ENCODE measurements around the gene SEMA4D.

SEMA4D gene

GRCh38 chr9:89446961-89447310 lies 51.0 kb downstream of the SEMA4D start:
- FAIRE-seq (no peak), DNase-seq (ENCODE audit: insufficient read length) (no peak)
- TF ChIP-seq POLR2A (IDR thresholded peaks at IDR 0.05; ENCODE audit: low read depth, low read length) (no peak), POLR2AphosphoS5 (IDR thresholded peaks at IDR 0.05; ENCODE audit: low read depth, low read length) (no peak), TAF1 (IDR thresholded peaks at IDR 0.05; ENCODE audit: borderline replicate concordance, low read depth, low read length) (no peak)

DNA sequence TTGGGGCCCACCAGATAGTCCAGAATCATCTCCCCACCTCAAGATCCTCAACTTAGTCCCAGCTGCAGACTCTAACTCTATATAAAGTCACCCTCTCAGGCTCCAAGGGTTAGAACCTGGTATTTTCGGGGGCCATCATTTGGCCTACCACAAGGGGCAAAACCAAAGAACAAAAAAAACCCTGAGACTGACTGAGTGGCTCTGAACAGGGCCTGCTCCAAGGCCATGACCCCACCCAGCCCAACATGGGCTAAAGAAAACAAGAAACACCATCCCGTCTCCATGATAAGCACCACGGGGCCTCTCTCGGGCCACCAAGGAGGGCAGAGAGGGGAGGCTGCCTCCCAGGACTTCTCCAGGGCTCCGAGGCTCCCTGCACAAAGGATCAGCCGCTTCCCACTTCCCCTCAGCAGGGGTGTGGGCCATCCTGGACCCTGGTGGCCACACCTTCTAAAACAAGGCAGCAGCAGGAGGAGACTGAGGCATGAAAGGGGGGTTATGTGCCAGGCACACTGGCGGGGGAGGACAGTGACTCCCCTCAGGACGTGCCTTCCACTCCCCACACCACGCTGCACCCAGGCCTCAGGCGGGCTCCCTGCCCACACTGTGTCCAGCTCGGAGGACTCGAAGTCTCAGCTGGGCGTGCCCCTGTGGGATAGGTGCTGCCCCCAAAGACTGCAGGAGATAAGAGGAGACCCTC lies 51.5 kb downstream of the SEMA4D start:
- TF ChIP-seq POLR2A (IDR thresholded peaks at IDR 0.05; ENCODE audit: low read depth, low read length): no peak
- TF ChIP-seq TAF1 (IDR thresholded peaks at IDR 0.05; ENCODE audit: borderline replicate concordance, low read depth, low read length): no peak
- no peak for DNase-seq (ENCODE audit: insufficient read length)
- no peak for FAIRE-seq

GRCh38 chr9:89445801-89446251 lies 52.1 kb downstream of the SEMA4D start:
- DNase-seq (ENCODE audit: insufficient read length) (no peak), FAIRE-seq (no peak)
- TF ChIP-seq POLR2AphosphoS5 (IDR thresholded peaks at IDR 0.05; ENCODE audit: low read depth, low read length) (no peak), POLR2A (IDR thresholded peaks at IDR 0.05; ENCODE audit: low read depth, low read length) (no peak), TAF1 (IDR thresholded peaks at IDR 0.05; ENCODE audit: borderline replicate concordance, low read depth, low read length) (no peak)

DNA sequence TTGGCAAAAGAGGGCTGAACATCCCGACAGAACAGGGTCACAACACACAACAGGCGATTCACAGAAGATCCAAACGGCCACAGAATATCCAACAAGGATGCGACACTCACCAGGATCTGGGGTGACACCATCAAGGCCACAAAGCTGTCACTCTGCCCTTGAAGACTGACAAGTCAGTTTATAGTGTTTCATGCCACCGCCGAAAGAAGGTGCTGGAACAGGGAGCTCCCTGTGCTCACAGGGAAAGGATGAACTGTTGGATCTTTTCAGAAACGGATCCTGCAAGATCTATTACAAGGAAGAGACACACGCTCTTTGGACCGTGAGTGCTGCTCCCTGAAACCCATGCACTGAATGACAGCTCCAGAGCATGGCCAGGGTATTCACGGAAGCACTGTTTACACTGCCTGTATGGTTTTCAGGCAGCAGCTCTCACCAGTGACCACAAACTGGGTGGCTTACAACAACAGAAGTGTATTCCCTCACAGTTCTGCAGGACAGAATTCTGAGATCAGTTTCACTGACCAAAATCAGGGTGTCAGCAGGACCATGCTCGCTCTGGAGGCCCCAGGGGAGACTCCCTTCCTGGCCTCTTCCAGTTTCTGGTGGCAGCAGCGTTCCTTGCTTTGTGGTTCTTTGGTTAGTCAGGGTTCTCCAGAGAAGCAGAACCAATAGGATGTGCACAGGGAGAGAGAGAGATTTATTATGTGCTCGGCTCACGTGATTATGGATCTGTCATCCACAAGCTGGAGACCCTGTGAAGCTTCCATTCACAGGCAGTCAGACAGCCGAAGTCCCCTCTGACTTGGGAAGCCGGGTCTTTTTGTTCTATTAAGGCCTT lies 52.8 kb downstream of the SEMA4D start:
- DNase-seq (ENCODE audit: insufficient read length) (no peak), FAIRE-seq (no peak)
- no peak for TF ChIP-seq POLR2A (IDR thresholded peaks at IDR 0.05; ENCODE audit: low read depth, low read length)
- no peak for TF ChIP-seq POLR2AphosphoS5 (IDR thresholded peaks at IDR 0.05; ENCODE audit: low read depth, low read length)
- no peak for TF ChIP-seq TAF1 (IDR thresholded peaks at IDR 0.05; ENCODE audit: borderline replicate concordance, low read depth, low read length)

DNA sequence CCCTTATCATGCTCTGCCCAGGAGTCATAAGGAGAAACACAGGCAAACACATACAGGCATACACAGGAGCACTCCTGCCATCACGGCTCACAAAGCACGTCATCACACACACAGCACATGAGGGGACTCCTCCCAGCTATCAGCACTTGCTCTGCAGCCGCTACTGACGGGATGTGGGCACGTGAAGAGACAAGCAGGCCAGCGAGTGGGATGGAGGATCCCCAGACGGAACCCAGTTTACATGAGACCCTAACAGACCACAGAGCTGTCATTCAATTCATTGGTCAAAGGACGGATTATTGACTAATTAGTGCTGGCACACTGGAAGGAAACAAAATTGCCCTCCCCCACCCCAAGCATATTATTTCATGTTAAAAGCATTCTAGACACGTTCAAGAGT lies 53.6 kb downstream of the SEMA4D start:
- FAIRE-seq (no peak), DNase-seq (ENCODE audit: insufficient read length) (no peak)
- TF ChIP-seq POLR2A (IDR thresholded peaks at IDR 0.05; ENCODE audit: low read depth, low read length): no peak
- TF ChIP-seq POLR2AphosphoS5 (IDR thresholded peaks at IDR 0.05; ENCODE audit: low read depth, low read length): no peak
- TF ChIP-seq TAF1 (IDR thresholded peaks at IDR 0.05; ENCODE audit: borderline replicate concordance, low read depth, low read length): no peak

DNA sequence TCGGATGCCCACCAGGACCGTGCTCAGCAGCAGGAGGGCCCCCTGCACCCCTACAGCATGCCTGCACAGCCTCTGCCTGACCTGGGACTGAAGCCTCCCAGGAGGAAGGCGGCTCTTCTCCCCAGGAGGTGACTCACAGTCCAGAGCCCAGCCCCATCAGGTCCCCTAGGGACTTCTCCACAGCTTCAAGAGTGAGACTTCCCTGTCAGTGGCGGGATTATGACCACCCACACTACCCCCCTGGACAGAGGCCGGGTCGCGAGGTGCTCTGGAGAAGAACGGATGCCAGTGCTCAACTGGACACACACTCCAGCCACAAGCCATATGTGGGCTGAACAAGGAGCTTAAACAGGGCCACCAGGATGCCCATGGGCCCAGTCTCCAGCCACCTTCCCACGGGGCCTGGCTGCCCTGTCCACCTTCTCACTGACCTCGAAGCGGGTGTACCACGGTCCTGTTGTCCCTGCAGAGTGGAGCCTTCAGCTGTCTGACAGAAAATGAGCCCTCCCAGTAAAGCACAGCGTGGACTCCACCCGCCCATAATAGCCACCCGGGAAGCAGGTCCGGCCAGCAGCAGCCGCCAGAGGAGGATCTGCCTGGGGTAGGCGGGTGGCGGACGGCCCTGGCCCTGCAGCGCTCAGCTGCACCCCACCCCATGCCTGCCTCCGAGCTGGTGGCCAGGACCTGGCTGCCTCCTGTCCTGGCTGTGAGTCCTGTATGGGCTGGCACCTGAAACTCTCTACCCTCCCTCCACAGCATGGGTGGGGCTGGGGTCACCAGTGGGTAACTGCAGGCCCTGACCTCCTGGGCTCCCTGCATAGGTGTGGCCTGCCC lies 54.7 kb downstream of the SEMA4D start:
- DNase-seq (ENCODE audit: insufficient read length) (no peak), FAIRE-seq (peak; percentile 67)
- TF ChIP-seq POLR2AphosphoS5 (IDR thresholded peaks at IDR 0.05; ENCODE audit: low read depth, low read length) (no peak), POLR2A (IDR thresholded peaks at IDR 0.05; ENCODE audit: low read depth, low read length) (no peak), TAF1 (IDR thresholded peaks at IDR 0.05; ENCODE audit: borderline replicate concordance, low read depth, low read length) (no peak)

DNA sequence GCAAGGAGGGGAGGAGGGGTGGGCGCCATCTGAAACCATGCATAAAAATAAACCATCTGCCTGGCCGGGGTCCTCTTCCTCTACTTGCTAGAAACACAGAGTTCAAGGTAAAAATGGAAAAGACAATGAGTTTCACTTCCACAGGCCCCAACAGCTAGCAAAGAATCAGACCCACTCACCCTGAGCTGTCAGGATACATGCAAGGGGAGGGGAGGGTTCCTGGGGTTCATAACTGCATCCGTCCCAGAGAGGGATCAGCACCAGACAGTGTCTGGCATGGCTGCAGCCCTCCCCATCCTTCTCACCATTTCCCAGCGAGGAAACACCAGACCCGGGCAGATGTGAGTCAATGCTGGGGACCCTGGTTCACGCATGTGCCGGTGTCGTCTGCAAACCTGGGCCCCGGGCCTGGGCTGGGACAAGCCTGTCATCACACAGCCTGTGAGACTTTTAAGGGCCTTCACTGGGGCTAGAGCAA lies 55.4 kb downstream of the SEMA4D start:
- FAIRE-seq: peak; percentile 90
- DNase-seq (ENCODE audit: insufficient read length): no peak
- TF ChIP-seq POLR2AphosphoS5 (IDR thresholded peaks at IDR 0.05; ENCODE audit: low read depth, low read length) (no peak), TAF1 (IDR thresholded peaks at IDR 0.05; ENCODE audit: borderline replicate concordance, low read depth, low read length) (no peak), POLR2A (IDR thresholded peaks at IDR 0.05; ENCODE audit: low read depth, low read length) (no peak)

DNA sequence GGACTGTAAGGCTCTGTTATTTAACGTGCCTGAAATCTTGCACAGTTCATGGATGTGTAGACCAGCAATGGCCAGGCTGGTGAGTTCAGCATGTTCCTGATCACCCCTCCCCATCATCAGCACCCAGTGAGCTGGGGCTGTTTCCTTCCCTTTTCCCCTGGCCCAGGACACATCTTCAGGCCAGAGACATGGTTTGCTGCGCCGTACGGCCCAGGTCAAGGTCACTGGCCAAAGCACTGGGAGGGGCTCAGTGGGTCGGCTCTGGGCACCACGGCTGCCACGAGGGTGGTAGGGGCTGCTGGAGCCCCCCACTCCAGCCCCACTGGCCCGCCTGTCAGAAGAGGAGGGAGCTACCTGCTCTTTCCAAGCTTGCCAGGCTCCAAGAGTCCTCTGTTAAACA lies 55.9 kb downstream of the SEMA4D start:
- FAIRE-seq (peak; percentile 5), DNase-seq (ENCODE audit: insufficient read length) (no peak)
- TF ChIP-seq POLR2A (IDR thresholded peaks at IDR 0.05; ENCODE audit: low read depth, low read length): no peak
- no peak for TF ChIP-seq POLR2AphosphoS5 (IDR thresholded peaks at IDR 0.05; ENCODE audit: low read depth, low read length)
- TF ChIP-seq TAF1 (IDR thresholded peaks at IDR 0.05; ENCODE audit: borderline replicate concordance, low read depth, low read length): no peak

- no peak for FAIRE-seq
- TF ChIP-seq POLR2AphosphoS5 (IDR thresholded peaks at IDR 0.05; ENCODE audit: low read depth, low read length): no peak
- DNase-seq (ENCODE audit: insufficient read length): no peak
Observed at GRCh38 chr9:89441655-89441970, 56.3 kb downstream of the SEMA4D start.

GRCh38 chr9:89440951-89441654 lies 56.8 kb downstream of the SEMA4D start:
- FAIRE-seq (peak; percentile 42), DNase-seq (ENCODE audit: insufficient read length) (no peak)
- no peak for TF ChIP-seq TAF1 (IDR thresholded peaks at IDR 0.05; ENCODE audit: borderline replicate concordance, low read depth, low read length)
- no peak for TF ChIP-seq POLR2AphosphoS5 (IDR thresholded peaks at IDR 0.05; ENCODE audit: low read depth, low read length)

DNA sequence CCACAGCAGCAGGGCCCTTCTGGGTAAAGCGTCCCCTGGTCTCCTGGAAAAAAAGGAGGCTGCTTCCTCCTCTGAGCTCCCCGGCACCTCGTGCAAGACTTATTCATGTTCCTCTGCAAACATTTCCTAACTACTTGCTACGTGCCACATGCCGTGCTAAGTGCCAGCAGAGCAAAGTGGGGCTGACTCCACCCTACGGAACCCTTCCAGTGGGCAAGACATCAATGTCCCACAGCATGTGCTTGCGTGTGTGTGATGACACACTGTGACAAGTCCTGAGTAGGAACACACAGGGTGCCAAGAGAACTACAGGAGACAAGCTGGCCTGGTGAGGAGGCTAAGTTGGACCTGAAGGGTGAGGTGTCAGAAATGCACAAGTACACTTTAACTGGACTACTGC lies 57.4 kb downstream of the SEMA4D start:
- TF ChIP-seq TAF1 (IDR thresholded peaks at IDR 0.05; ENCODE audit: borderline replicate concordance, low read depth, low read length) (no peak), POLR2AphosphoS5 (IDR thresholded peaks at IDR 0.05; ENCODE audit: low read depth, low read length) (no peak), POLR2A (IDR thresholded peaks at IDR 0.05; ENCODE audit: low read depth, low read length) (no peak)
- FAIRE-seq (no peak), DNase-seq (ENCODE audit: insufficient read length) (no peak)

Data from GM12892 (cell line).